T-helper 2 cell treated with Interferon-gamma antibody and Interleukin-4, amounts not matched to agents 100 ng/mL and 5 ng/mL, for 36 hours (primary cell): Measurements from ENCODE around the gene ATF7IP2. TPM values are rescaled to one million over a fixed set of nuclear protein-coding genes. Genes with fewer than 3 reads are reported as not detected.

Source experiments
- intact Hi-C: fragments of 100-400 bp; cut with micrococcal nuclease; formaldehyde crosslinking; loops from one replicate; pipeline ENCODE4 v1.15.1; 2023
- total RNA-seq: library from RNA; stranded (reverse); gene quantifications from 2 replicates; pipeline ENCODE4 v1.2.3, GENCODE V29; 2022

ATF7IP2 gene
- total RNA-seq, 1 donor from 2014 or later, result 41.9 TPM

DNA sequence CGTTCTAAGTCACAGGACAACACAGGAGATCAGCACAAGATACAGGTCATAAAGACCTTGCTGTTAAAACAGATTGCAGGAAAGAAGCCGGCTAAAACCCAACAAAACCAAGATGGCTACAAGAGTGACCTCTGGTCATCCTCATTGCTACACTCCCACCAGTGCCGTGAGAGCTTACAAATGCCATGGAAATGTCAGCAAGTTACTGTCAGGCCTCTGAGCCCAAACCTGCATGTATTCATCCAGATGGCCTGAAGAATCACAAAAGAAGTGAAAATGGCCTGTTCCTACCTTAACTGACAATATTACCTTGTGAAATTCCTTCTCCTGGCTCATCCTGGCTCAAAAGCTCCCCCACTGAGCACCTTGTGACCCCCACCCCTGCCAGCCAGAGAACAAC lies 119.4 kb downstream of the ATF7IP2 start:
- intact Hi-C loops, result loop anchor here (5.0 kb wide), 1 partner anchor 118 kb away; the partner anchor contains the start of gene ATF7IP2

DNA sequence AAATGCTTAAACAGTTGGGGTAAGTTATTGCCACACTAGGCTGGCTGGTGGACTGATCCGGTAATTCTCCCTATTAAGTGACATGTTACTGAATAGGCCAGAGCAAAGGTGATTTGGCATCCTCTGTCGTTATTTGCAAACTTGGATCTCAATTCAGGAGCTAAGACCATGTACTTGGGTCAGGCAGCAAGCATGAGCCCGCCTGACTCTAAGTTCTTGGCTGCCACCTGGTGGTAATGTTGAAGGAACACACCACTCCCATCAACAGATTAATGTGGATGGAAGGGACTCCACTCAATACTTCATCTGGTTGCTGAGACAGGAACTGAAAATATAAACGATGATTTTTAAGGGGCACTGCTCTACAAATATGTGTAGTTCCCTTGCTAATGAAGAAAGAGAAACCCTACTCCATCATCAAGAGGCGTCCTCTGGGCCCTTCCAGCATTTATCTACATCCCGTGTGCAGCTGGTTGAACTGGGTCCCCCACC lies 123.7 kb downstream of the ATF7IP2 start:
- intact Hi-C loops, result loop anchor here (1.0 to 5.0 kb wide), 3 partner anchors 122 to 253 kb away; partner anchors contain the start of gene ATF7IP2

GRCh38 chr16:10510279-10510678 lies 124.4 kb downstream of the ATF7IP2 start:
- intact Hi-C loops, result no loop called here

DNA sequence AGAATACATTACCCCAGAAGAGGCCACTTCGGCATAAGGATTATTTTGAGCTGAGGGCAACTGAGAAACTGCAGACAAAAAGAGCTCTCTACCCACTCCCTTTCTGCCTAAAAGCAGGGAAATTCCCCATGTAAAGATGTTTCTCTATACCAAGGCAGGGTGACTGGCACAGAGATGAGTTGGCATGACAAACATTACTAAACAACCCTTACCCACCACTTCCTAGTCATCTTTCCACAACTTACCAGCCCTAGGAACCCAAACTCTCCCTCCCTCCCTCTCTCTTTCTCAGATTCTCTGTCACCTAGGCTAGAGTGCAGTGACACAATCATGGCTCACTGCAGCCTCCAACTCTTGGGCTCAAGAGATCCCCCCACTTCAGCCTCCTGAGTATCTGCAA lies 126.0 kb downstream of the ATF7IP2 start:
- intact Hi-C loops, result no loop called here

GRCh38 chr16:10514369-10515055 lies 128.7 kb downstream of the ATF7IP2 start:
- intact Hi-C loops, result loop anchor here (1.0 kb wide), 2 partner anchors 223 to 404 kb away; no protein-coding TSS in a partner anchor

DNA sequence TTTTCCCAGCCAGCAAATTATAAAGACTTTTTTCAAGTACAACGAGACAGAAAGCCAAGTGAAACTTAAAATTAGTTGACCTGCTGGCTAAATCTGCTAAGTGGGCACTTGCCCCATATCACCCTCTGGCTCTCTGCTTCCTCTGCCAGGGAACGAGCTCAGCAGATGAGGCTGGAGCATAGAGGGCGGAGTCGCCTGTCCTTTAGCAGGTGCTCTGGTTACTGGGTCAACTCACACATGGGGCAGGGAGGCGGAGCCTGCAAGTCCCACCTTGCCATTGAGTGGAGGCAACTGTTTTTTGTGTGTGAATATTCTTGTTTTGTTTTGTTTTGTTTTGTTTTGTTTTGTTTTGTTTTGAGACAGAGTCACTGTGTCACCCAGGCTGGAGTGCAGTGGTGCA lies 132.0 kb downstream of the ATF7IP2 start:
- intact Hi-C loops, result no loop called here

- intact Hi-C loops, result no loop called here
These were observed 132.7 kb downstream of the ATF7IP2 start for GRCh38 chr16:10518479-10519041.

DNA sequence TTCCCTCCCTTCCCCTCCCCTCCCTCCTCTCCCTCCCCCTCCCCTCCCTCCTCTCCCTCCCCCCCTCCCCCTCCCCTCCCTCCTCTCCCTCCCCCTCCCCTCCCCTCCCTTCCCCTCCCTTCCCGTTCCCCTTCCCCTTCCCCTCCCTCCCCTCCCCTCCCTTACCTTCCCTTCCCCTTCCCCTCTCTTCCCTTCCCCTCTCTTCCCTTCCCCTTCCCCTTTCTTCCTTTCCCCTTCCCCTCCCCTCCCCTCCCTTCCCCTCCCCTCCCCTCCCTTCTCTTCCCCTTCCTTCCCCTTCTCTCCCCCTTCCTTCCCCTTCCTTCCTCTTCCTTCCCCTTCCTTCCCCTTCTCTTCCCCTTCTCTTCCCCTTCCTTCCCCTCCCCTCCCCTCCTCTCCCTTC lies 133.4 kb downstream of the ATF7IP2 start:
- intact Hi-C loops, result no loop called here

GRCh38 chr16:10519929-10520868 lies 134.3 kb downstream of the ATF7IP2 start:
- intact Hi-C loops, result no loop called here

- intact Hi-C loops, result no loop called here
These were observed 135.2 kb downstream of the ATF7IP2 start for GRCh38 chr16:10520869-10521578.

DNA sequence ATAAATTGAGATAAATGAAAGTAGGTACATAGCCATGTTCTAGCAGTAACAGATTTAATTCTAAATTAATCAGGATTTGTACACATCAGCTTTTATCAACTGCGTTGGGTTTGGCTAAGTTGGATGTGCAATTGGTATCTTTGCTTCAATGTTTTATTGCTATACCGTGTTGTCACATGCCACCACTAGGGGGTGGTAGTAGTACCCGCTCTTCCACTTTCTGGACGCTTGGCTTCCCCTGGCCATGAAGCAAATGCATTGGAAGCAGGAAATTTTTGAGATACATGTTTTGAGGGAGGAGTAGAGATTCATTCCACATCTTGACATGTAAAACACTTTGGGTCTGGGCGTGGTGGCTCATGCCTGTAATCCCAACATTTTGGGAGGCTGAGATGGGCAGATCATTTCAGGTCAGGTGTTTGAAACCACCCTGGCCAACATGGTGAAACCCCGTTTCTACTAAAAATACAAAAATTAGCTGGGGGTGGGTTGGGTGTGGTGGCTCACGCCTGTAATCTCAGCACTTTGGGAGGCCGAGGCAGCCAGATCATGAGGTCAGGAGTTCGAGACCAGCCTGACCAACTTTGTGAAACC lies 135.9 kb downstream of the ATF7IP2 start:
- intact Hi-C loops, result no loop called here

DNA sequence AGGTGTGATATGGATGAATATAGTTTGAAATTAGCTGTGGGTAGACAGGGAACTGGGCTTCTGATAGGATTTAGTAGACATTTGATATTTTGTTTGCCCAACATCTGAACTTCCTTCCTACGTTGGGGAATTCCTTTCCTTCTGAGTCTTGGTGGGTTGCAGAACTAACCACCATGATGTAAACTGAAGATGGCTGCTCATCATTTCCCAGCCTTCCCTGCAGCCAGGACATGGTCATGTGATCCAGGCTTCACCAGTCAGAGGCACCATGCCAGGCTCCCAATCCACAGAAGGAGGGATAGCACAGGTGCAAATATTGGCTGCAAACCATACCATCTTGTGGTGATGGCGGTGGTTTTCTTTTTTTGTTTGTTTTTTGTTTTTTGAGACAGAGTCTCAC lies 137.1 kb downstream of the ATF7IP2 start:
- intact Hi-C loops, result no loop called here

DNA sequence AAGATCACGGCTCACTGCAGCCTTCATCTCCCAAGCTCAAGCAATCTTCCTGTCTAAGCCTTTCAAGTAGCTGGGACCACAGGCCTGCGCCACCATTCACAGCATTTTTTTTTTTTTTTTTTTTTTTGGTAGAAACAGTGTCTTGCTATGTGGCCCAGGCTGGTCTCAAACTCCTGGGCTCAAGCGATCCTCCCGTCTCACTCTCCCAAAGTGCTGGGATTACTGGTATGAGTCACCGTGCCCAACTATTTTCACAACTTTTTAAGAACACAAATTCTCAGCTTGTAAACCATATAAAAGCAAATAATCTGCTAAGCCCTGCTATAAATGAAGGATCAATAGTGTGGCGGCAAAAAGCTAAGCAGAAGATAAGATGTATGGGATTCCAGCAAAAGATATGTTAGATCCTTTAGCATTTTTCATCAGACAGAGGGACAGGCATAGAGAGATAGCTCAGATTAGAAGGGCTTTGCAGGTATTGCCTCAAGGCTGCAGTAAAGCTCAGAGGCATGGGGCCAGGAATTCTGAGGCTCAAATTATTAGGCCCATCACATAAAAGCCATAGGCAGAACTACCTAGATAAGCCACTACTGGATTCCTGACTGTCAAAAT lies 139.5 kb downstream of the ATF7IP2 start:
- intact Hi-C loops, result no loop called here

- intact Hi-C loops, result no loop called here
These were observed 141.1 kb downstream of the ATF7IP2 start for GRCh38 chr16:10526962-10527361.

GRCh38 chr16:10528635-10529034 lies 142.8 kb downstream of the ATF7IP2 start:
- intact Hi-C loops, result no loop called here

DNA sequence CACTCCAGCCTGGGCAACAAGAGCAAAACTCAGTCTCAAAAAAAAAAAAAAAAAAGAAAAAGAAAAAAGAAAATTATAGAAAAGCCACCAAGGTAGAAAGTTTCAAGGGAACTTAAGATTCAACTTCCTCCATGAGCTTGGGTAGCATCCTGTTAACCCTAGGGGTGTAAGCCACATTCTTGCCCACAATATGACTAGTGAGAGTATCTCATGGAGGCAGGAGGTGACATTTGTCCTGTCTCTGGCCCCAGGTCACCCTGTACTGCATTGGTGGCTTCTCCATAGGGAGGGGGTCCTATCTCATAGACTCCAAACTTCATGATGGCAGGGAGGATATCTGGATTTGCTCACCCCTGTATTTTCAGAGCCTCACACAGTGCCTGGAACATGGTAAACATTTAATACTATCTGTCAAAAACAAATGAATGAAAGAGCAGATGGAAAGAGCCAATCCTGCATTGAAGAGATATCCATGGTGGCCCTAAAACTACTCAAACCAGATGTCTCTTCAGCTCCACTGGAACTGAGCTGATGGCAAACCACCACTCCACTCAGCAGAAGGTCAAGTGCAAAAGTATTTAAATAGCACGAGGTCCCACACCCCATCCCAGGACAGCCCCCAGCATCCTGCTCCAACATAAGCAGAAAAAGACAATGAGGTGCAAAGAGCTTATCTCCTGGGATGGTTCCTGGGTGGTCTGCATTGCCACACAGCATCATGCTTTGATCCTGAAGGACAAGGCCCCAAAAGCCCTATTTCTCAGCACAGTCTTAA lies 144.2 kb downstream of the ATF7IP2 start:
- intact Hi-C loops, result no loop called here

- intact Hi-C loops, result no loop called here
These were observed 144.8 kb downstream of the ATF7IP2 start for GRCh38 chr16:10530685-10531084.

DNA sequence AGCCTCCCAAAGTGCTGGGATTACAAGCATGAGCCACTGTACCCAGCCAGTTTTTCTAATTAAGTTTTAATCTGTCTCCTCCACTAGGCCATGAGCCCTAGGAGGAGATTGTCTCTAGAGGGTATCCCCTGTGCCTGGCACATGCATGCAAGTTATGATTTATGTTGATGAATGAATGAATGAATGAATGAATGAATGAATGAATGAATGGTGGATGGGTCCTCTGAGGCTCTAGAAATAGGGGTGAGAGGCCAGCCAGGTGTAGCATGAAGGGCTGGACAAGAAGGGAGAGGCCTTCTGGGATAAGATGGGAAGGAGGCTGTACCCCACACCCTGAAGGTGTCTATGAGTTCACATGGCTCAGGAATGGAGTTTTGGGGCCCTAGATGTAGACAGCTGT lies 145.7 kb downstream of the ATF7IP2 start:
- intact Hi-C loops, result no loop called here
